Natural killer cell (primary cell): ENCODE data around the gene KLHDC7B. TPM values are rescaled to one million over a fixed set of nuclear protein-coding genes. Genes with fewer than 3 reads are reported as not detected.

Experiments
- ATAC-seq, 3 donors: fragments of 150-1000 bp in 2 of 3; fragments of 200-7000 bp in 1 of 3; cut with Tn5 transposase; 1 replicate in 1 of 3; 2 replicates in 2 of 3; pipeline ENCODE4 v1.10.0; 2021; ENCODE audit warnings: mild to moderate bottlenecking in 2 of 3, moderate library complexity in 2 of 3
- DNase-seq, 2 donors: peaks; one replicate each; pipeline versions ENCODE4 v3.0.0 to v3.0.0-alpha.2; 2013 to 2021; ENCODE audit warnings: mixed read lengths in 1 of 2
- H3K27ac ChIP-seq: one replicate; pipeline ENCODE4 v1.5.1; 2013; ENCODE audit warnings: mild to moderate bottlenecking, low read length
- H3K27me3 ChIP-seq: one replicate; pipeline ENCODE4 v1.6.1; 2013; ENCODE audit warnings: low read length; ENCODE audit not compliant: control insufficient read depth, insufficient read depth
- H3K36me3 ChIP-seq: one replicate; pipeline ENCODE4 v1.6.1; 2013; ENCODE audit warnings: low read length; ENCODE audit not compliant: control insufficient read depth, insufficient read depth
- H3K4me1 ChIP-seq: one replicate; pipeline ENCODE4 v1.6.1; 2013; ENCODE audit warnings: low read length; ENCODE audit not compliant: control insufficient read depth, insufficient read depth
- H3K4me3 ChIP-seq: one replicate; pipeline ENCODE4 v1.5.1; 2013; ENCODE audit warnings: low read length
- H3K9me3 ChIP-seq: one replicate; pipeline ENCODE4 v1.6.1; 2013; ENCODE audit warnings: low read length; ENCODE audit not compliant: control insufficient read depth, insufficient read depth
- H3K27ac Mint-ChIP-seq, 2 donors: one replicate each; pipeline ENCODE4 v1.8.0; 2022; ENCODE audit warnings: mild to moderate bottlenecking in 2 of 2, mixed read lengths in 2 of 2, moderate library complexity in 1 of 2
- H3K27me3 Mint-ChIP-seq, 2 donors: one replicate each; pipeline ENCODE4 v1.8.0; 2022; ENCODE audit warnings: low read depth in 2 of 2, mixed read lengths in 2 of 2
- H3K36me3 Mint-ChIP-seq: one replicate; pipeline ENCODE4 v1.8.0; 2022; ENCODE audit warnings: mixed read lengths
- H3K4me1 Mint-ChIP-seq, 2 donors: one replicate each; pipeline ENCODE4 v1.8.0; 2022; ENCODE audit warnings: mixed read lengths in 2 of 2
- H3K4me3 Mint-ChIP-seq: one replicate; pipeline ENCODE4 v1.8.0; 2022; ENCODE audit warnings: mild to moderate bottlenecking, moderate library complexity, mixed read lengths
- H3K9me3 Mint-ChIP-seq, 2 donors: one replicate each; pipeline ENCODE4 v1.8.0; 2022; ENCODE audit warnings: mixed read lengths in 2 of 2
- WGBS: methylation state at CpG from one replicate; pipeline ENCODE4 v1.1.7; 2013; ENCODE audit warnings: missing lambda C conversion rate; ENCODE audit not compliant: insufficient coverage; 5-methylcytosine and 5-hydroxymethylcytosine counted together
- intact Hi-C: fragments of 100-400 bp; cut with micrococcal nuclease; formaldehyde crosslinking; loops from one replicate; pipeline ENCODE4 v1.14.2; 2022
- total RNA-seq, 4 donors: library from RNA; stranded (reverse); fragments of 120-200 nt in 1 of 4; gene quantifications; one replicate each; pipeline versions ENCODE4 v1.2.3 to v1.2.4, GENCODE V29; 2013 to 2022
- TF ChIP-seq, protein P1 (sequence below): fragments of 200-600 bp; IDR thresholded peaks from one replicate; pipeline ENCODE4 v1.8.0; 2022; ENCODE audit warnings: antibody characterized with exemption

KLHDC7B gene
- total RNA-seq, 3 donors from 2014 or later (not counting 1 experiment from before 2014, with no cell fraction given) = 2.4 to 6.9 (median 5.3) TPM

GRCh38 chr22:50527921-50528681 lies 17.6 kb upstream of the KLHDC7B start:
- Mint-ChIP-seq H3K36me3 (no peaks in the 10 kb centered on the region), H3K4me1 (peaks cover 32 to 47% of the 10 kb centered on the region in 2 donors), H3K4me3 (peak overlapping the region; percentile 83), H3K27me3 (peaks cover 0 to 11% of the 10 kb centered on the region in 2 donors), H3K9me3 (no peaks in the 10 kb centered on the region), H3K27ac (peak overlapping the region; percentile 84 to 91)
- TF ChIP-seq, protein P1, sequence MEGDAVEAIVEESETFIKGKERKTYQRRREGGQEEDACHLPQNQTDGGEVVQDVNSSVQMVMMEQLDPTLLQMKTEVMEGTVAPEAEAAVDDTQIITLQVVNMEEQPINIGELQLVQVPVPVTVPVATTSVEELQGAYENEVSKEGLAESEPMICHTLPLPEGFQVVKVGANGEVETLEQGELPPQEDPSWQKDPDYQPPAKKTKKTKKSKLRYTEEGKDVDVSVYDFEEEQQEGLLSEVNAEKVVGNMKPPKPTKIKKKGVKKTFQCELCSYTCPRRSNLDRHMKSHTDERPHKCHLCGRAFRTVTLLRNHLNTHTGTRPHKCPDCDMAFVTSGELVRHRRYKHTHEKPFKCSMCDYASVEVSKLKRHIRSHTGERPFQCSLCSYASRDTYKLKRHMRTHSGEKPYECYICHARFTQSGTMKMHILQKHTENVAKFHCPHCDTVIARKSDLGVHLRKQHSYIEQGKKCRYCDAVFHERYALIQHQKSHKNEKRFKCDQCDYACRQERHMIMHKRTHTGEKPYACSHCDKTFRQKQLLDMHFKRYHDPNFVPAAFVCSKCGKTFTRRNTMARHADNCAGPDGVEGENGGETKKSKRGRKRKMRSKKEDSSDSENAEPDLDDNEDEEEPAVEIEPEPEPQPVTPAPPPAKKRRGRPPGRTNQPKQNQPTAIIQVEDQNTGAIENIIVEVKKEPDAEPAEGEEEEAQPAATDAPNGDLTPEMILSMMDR = no peak
- intact Hi-C loops = loop anchor here (5.0 kb wide), 1 partner anchor 34 kb away; the partner anchor contains the start of gene SYCE3
- 92% methylated on average over 18 of the region's 18 CpGs for WGBS
- Histone ChIP-seq H3K27ac (peak overlapping the region; percentile 82), H3K27me3 (no peaks in the 10 kb centered on the region), H3K36me3 (peaks cover 6% of the 10 kb centered on the region), H3K4me1 (peaks cover 69% of the 10 kb centered on the region), H3K4me3 (no peak overlapping the region), H3K9me3 (no peaks in the 10 kb centered on the region)
- DNase-seq = no peak
- ATAC-seq = no peak

DNA sequence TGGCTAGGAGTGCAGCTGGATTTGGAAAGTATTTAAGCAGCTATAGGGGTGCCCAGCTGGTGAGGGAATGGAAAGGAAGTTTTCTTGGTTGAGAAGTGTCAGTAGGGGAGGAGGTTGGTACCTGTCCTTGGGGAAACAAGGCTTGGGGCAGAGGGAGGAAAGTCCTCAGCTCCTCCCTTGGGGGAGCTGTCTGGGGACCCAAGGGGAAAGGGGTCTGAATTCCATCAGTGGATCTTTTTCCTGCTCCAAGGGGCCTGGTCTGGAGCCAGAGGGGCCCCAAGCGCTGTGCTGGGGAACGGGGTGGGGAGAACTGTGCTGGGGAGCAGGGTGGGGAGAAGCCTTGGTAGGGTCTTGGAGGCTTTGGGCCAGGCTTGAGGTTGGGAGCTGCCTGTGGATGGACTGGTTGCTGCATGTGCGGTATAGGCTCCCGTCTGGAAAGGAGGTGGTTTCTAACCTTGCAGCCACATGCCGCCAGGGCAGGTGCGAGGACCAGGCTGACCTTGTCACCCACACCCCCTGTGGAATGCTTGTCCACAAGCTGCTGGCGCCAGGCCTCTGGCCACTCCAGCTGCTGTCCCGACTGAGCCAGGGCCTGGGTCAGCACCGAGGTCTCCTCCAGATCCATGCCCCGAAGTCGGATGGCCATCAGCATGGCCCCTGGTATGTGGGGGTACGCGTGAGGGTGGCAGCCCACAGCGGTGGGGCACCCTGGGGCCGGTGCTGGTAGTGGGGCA lies 16.9 kb upstream of the KLHDC7B start:
- Mint-ChIP-seq H3K27me3 (peaks cover 0 to 13% of the 10 kb centered on the region in 2 donors), H3K4me1 (peaks cover 34 to 50% of the 10 kb centered on the region in 2 donors), H3K27ac (peak overlapping the region; percentile 84 to 91), H3K36me3 (no peaks in the 10 kb centered on the region), H3K4me3 (peak overlapping the region; percentile 83), H3K9me3 (no peaks in the 10 kb centered on the region)
- Histone ChIP-seq H3K9me3 (no peaks in the 10 kb centered on the region), H3K4me3 (peak overlapping the region; percentile 51), H3K27me3 (no peaks in the 10 kb centered on the region), H3K27ac (peak overlapping the region; percentile 82), H3K36me3 (no peaks in the 10 kb centered on the region), H3K4me1 (peaks cover 69% of the 10 kb centered on the region)
- TF ChIP-seq, protein P1 = no peak
- ATAC-seq (no peak), DNase-seq (no peak)
- intact Hi-C loops = loop anchor here (5.0 kb wide), 1 partner anchor 33 kb away; the partner anchor contains the start of gene SYCE3
- WGBS = 75% methylated on average over 15 of the region's 15 CpGs

- no peaks in the 10 kb centered on the region for H3K27me3 ChIP-seq
- no peaks in the 10 kb centered on the region for H3K9me3 Mint-ChIP-seq
- peaks cover 68% of the 10 kb centered on the region for H3K4me1 ChIP-seq
- WGBS = 29% methylated on average over 50 of the region's 50 CpGs
- TF ChIP-seq, protein P1 = no peak
- H3K27ac Mint-ChIP-seq = peak overlapping the region in 1 of 2 donors; percentile 96
- H3K4me3 ChIP-seq = peak overlapping the region; percentile 51
- no peaks in the 10 kb centered on the region for H3K9me3 ChIP-seq
- intact Hi-C loops = loop anchor here (5.0 kb wide), 1 partner anchor 33 kb away; the partner anchor contains the start of gene SYCE3
- H3K27me3 Mint-ChIP-seq = peaks cover 0 to 13% of the 10 kb centered on the region in 2 donors
- H3K27ac ChIP-seq = peak overlapping the region; percentile 82
- H3K36me3 Mint-ChIP-seq = no peaks in the 10 kb centered on the region
- H3K4me3 Mint-ChIP-seq = no peak overlapping the region
- peaks cover 31 to 47% of the 10 kb centered on the region in 2 donors for H3K4me1 Mint-ChIP-seq
- DNase-seq = peak in 1 of 2 donors; percentile 50
- no peaks in the 10 kb centered on the region for H3K36me3 ChIP-seq
- no peak for ATAC-seq
Observed at GRCh38 chr22:50529416-50529896, 16.2 kb upstream of the KLHDC7B start.
